Measurements from ENCODE around the gene SNUPN.

The SNUPN gene
- 10.9 reads per million, percentile 33 among the genes with 10 or more reads in this experiment for total RNA-seq

DNA sequence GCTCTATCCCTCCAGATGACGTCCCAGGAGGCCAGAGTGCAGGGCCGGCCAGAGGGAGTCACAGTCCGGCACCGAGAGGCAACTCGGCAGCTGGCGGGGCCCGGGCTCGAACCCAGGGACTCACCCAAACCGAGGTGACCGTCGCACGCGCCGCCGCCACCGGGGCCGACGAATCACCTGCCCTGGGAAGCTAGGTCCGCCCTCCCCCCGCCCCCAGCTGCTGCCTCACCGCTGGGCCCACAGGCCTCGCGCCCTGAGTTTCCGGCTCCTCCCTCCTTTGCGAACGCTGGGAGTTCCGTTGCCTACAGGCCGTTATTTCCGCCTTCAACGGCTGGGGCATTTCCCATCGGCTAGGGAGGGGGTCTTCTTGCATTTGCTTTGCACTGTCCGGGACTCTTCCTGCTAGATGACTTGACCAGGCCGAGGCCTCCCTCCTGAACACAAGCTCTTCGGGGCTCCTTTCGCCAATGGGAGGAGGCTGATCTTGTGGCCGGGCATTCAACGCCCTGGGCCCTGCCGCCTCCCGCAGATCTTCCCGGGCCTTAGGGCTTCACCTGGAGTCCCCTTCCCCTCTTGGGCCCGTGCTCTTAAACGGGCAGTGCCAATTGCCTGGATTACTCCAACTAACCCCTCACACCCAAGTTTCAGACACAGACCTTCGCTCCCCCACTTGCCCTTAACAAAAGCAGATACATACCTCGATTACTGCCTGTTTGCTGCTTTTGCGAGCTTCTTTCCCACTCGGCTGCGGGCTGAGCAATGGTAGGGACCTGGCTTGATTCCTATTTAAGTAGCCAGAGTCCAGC lies at the start of gene SNUPN:
TSS of gene SNUPN (minus strand) at position 184 of the 806 bp plus-strand sequence. CDS start 4,674 bp downstream, outside the sequence.
- DNase-seq = peak; percentile 88

DNA sequence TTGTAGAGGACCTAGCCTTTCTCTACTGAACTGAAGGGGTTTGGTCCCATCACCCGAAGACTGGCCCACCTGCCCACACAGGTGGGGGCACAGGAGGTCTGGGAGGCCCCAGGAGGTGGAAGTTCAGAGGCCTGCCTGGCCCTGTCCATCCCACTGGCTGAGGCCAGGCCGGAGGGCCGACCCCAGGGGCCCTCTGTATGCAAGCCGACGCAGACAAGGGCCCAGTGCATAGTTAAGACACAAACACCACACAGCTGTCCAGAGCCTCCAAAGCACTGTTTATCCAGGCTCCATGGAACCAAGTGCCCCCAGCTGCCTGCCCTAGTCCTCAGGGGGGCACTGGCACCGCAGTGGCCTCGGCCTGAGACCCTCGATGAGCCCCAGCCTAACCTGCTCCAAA lies 48.8 kb upstream of the SNUPN start:
- no peak for DNase-seq

DNA sequence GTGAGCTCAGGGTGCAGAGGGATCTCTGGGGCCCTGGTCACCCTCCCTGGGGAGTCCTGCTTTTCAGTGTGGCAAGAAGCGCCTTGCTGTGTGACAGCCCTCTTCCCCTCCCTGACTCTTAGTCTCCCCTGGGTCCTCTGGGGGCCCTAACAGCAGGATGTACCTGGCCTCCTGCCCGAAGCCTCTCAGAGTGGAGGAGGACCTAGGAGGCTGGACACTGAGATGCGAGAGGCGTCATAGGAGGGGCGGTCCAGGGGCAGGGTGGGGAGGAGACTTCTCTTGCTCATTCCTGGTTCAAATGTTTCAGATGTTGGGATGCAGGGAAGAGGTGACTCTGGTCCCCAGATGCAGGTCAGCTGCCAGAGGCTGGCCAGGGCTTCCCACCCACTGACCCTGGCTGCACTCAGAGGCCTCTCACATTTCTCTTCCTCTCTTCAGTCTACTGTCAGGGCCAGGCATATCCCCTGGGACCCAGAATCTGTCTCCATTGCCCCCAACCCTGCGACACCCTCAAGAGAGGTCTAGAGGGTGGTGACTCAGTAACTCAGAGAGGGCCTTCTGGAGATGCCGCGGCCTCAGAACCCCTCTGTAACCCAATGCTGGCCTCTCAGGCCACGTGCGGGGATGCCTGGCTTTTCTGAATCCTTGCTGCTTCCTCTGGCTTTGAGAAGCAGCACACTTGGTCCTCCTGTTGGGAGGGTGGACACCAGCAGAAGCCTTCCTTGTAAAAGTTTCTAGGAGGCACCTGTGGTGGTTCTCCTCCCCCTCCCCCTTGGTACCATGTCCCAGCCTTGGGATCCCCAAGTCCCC lies 48.1 kb upstream of the SNUPN start:
- DNase-seq = no peak

DNA sequence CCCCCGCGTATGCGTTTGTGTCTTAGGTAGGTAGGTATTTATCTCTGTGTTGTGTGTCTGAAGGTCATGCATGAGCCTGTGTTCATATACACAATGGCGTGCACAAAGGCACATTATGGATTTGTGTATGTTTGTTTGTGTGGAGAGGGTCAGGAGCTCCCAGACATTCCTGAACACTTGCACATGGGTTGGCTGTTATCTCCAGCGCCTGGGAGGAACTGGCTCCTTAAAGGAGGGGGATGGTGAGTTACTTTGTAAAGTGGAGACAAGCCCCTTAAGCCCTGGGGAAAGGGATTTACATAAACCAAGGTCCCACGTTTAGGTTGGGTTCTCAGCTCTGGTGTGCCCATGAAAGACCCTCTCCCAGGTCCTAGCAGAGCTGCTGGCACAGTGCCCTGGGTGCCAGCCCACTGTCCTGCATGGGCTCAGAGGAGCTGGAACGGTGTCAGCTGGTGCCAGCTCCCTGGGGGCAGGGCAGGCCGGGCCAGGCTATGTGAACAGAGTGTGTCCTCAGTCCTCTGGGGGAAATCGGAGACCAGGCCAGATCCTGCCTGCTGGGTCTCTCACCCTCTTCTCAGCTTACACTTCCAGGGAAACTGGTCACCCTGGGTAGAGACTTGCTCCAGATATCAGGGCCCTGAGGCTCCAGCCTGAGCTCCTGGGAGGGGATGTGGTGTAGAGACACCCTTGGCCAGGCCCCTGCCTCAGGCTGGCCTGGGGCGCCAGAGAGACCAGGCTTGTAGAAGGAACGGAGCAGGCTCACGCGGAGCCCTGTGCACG lies 47.3 kb upstream of the SNUPN start:
- no peak for DNase-seq

DNA sequence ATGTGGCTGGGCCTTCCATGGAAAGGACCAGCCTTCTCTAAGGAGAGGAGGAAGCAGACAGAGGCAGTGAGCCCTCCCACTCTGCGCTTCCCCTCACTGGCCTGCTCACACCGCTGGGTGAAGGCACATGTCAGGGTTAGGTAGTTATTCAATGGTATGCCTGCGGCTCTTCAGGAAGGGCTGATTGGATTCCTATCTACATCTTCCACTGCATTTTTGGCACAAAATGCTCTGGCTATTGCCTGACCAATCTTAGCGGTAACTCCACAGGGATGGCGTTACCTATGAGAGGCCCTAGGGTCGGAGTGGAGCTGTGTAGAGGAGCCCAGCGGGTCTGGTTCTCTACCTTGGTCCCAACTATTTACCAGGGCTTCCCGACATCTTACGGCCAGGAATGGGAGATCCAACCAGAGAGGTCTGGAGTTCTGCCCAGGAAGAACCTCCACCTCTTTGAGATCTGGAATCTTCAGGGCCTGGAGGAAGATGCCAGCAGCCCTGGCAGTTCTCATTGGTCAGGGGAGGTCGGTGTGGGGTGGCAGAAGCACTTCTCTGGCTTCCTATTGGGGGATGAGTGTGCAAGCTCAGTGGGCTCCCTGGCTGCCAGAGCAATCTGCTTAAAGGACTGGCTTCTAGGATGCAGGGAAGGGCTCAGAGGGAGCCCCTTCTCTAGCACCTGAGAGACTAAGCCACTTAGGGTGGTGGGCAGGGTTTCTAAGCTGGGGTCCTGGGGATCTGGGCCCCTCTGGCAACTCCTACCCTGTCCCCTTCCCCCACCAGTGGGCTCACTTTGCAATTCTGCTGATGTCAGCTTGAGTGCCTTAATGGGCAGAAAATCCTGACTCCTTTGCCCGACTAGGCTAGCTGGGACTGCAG lies 46.4 kb upstream of the SNUPN start:
- no peak for DNase-seq

DNA sequence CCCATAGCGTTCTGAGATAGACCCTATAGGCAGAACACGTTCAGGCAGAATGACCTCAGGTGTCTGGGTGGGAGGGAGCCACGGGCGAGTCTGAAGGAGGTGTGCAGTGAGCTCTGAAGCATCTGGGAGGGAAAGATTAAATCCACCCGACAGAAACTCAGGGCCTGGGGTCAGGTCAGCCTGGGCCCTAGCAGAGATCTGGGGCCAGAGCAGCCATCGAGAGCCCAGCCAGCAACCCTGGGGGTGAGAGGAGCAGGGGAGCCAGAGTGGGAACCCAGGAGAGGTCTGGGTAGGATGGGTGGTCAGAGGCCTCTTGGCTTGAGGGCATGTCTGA lies 44.3 kb upstream of the SNUPN start:
- no peak for DNase-seq

DNA sequence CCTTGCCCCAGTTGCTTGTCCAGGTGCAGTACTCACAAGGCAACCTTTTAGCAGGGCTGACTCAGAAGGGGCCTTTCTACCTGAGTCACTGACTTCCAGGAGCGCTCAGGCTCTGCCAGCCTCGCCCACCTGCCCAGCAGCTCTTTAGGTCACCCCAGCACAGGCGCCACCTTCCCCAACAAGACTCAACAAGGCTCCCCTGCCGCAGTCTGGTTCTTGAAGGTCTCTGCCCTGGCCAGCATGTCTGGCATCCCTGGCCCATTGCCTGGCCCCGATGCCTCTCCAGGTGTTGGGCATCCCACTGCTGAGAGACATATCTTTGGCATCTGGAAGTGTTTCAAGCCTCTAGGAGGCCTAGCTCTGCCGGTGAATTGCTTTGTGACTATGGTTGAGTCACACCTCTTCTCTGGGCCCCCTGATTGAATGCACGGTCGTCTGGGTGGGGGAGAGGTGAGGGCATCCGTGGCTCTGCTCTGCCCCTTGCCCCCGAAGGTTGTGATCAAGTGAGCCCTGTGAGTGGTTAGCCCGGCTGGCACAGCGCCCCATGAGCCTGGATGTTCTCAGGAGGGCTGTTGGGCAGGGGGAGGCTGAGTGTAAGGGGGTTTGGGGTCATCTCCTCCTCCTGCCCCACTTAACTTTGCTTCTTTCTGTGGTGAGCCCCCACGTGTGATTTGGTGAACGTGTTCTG lies 43.8 kb upstream of the SNUPN start:
- no peak for DNase-seq

DNA sequence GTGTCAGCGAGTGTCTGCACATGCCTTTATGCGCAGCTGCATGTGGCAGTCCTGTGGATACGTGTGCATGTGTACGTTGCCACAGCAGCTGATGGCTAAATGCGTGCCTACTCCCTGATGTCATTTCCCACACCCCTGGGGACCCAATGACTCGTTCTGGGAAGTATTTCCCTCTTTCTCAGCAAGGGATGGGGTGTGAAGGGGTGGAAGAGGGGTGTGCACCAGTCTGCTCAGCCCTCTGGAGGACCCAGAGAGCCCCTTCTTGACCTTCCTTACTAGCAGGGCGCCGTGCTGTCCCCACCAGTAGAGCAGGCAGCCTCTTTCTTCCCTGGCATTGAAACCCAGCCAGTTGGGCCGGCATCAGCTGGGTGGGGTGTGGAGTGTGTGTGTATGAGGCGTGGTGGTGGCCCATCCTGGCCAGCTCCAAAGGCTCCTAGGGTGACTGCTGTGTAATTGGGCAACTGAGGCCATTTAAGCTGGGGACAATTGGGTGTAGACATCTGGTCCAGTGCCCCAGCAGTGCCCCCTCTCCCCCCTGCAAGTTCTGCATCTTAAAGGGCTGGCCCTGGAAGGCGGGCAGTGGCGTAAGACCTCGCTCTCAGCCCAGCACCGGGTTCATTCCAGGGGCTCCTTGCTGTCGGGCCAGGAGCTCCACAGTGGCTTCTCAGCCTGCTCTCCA lies 41.4 kb upstream of the SNUPN start:
- no peak for DNase-seq

DNA sequence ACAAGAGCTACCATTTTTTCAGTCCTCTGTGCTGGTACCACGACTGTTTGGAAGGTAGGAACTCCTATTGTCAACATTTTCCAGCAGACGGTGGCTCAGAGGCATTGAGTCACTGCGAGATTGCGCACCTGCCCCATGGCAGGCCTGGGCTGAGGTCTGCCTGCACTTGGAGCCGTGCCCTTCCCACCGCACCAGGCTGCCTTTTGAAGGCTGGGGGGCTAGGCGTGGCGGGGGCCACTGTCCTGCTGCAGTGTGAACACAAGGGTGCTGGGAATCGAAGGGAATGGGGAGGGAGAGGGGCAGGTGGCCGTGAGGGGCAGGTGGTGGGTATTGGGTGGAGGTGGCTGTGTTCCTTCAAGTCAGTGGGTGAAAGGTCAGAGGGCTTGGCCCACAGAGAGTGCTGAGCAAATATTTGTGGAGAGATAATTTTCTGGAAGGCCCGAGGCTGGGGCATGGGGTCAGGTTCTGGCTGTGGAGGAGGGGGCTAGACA lies 38.5 kb upstream of the SNUPN start:
- DNase-seq = no peak

DNA sequence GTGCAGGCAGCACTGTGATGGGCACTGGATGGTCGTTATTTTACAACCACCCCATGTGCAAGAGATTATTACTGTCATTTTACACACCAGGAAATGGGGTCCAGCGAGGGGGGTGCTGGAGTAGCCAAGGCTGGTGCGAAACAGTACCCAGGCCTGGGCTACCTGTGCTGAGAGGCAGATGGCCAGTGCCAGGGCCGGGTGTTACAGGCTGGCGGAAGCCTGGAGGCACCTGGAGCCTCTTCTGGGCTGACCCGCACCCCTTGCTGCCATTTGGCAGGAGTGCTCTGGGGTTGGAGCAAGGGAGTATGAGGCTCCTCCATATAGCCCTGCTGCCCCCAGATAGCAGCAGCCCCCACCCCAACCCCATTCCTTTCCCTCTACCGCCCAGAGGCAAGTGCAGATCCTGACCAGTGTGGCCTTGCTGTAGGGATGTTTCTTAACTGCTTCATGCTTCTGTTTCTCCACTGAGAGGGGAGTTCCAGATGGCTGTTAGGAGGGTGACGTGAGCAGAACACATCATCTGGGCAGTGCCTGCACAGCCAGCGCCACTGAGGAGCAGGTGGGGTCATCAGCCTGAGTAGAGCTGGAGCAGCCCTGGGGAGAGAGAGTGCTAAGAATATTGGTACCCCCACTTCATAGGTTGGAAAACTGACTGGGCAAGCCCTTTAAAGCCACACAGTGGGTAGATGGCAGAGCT lies 37.4 kb upstream of the SNUPN start:
- DNase-seq = no peak

DNA sequence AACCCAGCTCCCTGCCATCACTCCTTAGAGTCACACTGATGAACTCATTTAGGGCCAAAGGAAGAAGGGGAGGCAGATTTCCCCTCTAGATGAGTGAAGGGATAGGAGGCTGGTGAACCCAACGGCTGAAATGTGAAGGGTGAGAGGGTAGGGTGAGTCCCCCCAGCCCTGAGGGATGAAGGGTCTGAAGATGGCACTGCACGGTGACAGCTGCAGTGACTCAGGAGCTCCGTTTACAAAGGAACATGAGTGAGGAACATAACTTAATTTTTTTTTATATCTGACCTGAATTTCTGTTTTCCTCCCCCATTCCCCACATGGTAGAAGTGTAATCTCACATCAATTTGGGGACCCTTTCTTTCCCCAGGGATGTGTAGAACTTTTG lies 36.2 kb upstream of the SNUPN start:
- DNase-seq = no peak

DNA sequence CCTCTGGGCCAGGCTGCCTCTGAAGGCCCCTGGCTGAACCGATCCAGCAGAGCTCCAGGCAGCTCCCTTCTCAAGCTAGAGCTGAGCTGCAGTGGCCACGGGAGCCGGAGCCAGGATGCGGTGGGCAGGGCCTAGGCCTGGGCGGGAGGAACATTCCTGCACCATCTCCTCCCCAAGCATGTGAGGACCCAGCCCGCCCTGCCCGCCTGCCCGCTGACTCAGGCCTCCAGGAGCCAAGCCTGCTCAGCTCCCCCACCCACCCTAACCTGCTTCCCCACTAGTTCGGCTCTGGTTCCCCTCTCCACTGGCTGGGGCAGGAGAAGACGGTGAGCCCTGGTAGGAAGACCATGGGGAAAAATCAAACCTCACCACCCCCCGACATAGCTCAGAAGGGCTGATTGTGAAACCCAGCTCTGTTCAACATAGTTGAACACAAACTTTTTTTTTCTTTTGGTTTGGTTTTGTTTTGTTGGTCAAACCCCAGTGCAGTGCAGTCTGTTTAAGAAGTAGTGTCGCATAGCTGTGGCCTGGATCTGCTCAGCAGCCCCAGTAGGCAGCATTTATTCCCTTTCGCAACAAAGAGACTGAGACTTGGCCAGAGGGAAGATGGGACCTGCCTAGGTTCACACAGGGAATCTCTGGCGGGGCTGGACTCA lies 35.7 kb upstream of the SNUPN start:
- no peak for DNase-seq

DNA sequence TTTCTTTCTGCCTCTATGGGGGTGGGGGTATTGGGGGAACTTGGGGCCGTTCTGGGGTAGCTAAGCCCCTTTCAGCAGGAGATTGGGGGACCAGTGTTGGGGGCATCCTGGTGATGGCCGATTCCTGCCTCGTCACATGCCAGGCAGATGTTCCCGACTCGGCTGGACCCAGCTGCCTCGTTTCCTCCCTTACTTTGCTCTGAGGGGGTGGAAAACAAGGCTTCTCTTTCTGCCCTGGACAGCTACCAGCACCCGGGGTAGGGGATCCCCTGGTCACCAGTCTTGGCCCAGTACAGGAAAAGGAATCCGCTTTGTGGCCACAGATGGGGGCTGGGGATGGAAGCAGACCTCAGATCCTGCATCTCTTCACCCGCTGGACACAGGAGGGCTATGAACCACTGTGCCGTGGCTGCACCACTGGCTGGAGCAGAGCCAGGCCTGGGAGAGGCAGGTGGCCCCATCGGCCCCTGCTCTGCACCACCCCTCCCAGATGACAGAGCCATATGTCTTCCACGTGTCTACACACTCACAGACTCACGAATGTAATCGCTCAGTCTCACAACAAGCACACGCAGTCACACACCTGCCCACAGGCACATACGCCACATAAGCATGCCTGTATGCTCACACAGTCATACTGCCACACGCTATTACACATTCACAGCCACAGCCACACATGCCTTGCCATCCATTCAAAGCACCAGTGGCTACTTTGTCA lies 34.6 kb upstream of the SNUPN start:
- no peak for DNase-seq

DNA sequence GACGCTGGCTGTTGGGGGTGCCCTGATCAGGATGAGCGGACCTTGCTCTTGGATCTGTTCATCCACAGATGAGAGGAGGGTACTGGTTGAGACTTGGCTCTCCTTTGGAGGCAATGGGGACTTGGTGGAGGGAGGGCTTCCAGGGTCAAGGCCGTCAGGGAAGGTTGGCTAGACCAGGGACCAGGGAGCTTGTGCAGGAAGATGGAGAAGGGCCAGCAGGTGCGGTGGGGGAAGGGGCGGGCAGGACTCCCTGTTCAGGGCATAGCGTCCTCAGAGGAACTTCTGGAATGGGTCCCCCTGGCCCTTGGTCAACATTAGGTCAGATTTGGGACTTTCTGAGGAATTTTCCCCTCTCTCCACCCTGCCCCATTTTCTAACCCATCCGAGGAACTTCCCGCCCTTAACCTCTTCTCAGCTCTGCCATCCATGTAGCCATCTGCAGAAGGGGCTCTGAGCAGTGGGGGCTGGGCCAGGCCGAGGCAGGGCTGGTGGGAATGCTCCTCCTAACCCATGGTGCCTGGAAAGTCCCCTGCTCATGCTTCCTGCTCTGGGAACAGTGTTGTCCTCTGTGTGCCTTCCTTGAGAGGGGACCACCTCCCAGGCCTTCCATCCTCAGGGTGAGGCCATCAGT lies 33.7 kb upstream of the SNUPN start:
- DNase-seq = no peak

DNA sequence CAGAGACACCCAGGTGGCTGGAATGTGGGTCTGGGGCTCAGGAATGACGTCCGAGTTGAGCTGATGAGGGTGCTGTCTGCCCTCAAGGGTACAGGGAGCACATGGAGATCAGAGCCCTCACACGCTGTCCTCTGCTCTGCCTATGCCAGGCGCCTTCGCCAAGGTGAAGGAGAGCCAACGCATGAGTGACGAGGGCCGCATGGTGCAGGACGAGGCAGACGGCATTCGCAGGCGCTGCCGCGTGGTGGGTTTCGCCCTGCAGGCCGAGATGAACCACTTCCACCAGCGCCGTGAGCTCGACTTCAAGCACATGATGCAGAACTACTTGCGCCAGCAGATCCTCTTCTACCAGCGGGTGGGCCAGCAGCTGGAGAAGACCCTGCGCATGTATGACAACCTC lies 31.3 kb upstream of the SNUPN start:
- DNase-seq = no peak

DNA sequence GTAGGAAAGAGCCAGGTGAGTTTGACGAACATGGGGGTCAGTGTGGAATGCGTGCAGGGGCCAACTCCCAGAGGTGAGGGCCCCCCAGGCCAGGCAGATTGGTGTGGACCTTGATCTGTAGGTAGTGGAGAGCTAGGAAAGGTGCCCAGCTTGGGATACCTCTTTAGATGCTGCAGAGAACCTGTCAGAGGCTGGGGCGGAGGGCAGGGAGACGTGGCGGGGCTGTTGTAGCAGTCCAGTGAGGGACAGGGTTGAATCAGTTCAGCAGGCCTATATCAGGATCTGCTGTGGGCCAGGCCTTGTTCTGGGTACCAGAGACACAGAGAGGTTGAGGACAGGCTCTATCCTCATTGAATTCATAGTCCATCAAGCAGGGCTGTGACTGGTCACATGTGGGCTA lies 30.8 kb upstream of the SNUPN start:
- DNase-seq = no peak

DNA sequence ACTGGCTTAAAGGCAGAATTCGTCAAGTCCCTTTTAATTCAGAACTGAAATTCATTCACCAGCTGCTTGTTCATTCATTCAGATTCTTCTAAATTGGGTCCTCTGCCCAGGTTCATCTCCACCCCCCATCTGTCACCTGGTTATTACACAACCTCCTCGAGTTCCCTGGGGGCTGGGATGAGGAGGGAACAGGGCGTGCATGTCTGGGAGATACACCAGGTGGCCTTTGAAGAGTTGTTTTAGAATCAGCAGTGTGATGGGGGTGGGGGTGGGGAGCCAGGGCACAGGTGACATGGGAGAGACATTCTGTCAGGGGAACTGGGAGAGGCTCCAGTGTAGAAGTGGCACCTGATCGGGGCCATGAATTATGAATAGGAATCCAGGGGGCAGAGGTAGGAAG lies 30.4 kb upstream of the SNUPN start:
- no peak for DNase-seq

DNA sequence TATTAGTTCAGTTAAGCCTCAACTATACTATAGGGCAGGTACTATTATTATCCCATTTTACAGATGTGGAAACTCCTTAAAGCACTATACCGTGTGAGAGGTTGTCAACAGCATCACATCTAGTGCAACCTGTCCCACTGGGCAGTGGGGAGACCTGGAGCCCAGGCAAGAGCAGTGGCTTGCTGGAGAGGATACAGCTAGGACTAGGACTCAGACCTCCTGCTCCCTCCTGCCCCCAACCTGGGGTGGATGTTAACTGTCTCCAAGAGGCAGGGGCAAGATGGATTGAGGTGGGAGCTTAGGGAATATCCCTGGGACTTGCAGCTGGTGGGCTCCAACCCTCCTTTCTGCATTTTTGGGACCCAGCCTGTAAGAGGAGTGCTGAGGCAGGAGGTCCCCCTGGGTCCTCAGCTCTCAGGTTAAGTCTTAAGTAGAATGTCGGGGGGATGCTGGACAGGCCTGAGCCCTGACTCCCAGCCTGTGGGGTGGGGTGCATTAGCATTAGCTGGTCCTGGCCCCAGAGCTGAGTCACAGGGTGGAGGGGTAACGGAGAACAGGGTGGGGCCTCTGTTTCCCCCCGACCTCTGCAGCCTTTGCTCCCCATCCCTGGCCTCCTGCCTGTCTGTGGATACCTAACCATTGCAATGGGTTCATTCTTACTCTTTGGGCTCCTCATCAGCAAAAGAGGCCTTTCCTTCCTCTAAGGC lies 28.8 kb upstream of the SNUPN start:
- no peak for DNase-seq

Measured in effector CD4-positive, alpha-beta T cell (primary cell).